ENCODE data around the gene HENMT1.

The HENMT1 gene

DNA sequence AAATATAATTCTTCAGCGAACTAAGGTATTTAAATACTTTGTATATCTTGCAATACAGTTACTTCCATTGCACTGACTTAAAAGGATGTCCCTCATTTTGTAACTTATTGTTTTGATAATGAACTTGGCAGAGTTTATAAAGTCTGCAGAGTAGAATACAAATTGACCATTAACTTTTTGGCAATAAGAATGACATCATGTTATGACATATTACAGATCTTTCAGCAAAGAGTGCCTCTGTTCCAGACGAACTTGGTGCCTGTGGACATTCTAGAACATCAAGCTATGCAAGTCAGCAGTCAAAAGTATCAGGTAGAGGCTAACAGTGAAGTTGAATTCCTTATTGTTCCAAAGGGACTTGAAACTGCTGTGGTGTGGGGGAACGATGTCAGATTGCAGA, 32.9 kb downstream of the HENMT1 start:
- DNase-seq (ENCODE audit: low spot score) = no peak

DNA sequence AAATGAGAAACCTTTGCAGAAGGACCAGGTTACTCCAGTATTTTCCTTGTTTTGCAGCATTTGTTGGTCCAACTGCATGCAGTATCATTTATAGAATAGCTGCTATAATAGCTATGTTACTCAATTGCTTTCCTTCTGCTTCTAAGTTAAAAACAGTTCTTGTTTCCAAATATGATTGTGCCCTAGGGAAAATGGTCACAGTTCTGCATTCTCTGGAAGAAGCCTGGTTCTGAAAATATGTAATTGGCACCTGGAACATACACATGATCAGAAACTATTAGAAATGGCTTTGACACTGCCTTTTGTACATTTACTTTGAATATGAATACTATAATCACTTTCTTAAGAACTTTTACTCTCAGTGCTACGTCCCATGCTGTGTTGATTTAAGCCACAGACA, 33.6 kb downstream of the HENMT1 start:
- DNase-seq (ENCODE audit: low spot score) = no peak

DNA sequence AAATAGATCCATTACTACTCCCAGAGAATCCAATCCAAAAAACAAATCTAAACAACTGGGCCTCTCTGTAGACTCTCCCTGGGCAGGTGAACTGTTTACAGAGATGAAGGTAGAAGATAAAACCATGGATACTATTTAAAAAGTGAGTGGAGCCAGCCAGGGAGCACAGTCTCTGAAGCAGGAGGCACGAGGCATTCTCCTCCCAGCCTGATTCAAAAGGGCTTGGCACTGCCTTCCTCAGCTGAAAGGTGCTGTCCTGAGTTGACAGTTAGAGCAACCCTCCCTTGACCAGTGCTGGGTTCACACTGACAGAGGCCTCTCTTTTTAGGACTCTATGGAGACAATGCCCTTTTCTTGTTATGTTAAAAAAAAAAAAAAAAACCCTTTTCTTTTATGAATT, 36.8 kb downstream of the HENMT1 start:
- DNase-seq (ENCODE audit: low spot score) = no peak

DNA sequence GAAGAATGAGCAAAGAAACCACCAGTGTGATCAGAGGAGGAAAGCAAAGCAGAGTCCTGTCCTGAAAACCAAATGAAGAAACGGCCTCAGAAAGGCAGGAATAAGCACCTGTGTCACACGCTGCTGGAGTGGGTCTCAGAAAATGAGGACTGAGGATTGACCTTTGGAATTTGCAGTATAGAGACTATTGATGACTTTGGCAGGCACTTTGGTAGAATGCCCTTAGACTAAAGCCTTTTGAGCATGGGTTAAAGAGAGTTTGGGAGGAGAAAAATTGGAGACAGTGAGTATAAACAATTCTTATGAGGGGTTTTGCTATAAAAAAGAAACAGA, 43.2 kb downstream of the HENMT1 start:
- DNase-seq (ENCODE audit: low spot score) = no peak

- DNase-seq (ENCODE audit: low spot score) = no peak
Observed at GRCh38 chr1:108617008-108617723, 43.7 kb downstream of the HENMT1 start.

GRCh38 chr1:108615544-108615943, 45.3 kb downstream of the HENMT1 start:
- DNase-seq (ENCODE audit: low spot score) = no peak

DNA sequence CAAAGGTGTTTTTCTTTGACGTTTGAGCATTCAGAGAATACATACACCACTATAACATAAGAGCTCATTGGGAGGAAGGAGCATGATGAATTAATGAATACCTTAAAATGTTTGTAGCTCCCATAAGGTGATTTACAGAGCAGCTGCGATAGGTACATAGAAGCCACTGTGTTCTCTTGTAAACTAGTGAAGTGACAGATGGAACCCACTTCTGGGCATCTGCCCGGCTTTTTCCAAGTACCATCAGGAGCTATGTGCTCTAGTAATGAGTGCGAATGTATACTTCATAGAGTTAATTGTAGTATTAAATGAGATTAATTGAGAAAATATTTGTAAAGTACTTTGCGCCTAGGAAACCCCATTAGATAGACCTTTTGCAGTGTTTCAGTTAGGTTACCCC, 48.4 kb downstream of the HENMT1 start:
- DNase-seq (ENCODE audit: low spot score) = no peak

DNA sequence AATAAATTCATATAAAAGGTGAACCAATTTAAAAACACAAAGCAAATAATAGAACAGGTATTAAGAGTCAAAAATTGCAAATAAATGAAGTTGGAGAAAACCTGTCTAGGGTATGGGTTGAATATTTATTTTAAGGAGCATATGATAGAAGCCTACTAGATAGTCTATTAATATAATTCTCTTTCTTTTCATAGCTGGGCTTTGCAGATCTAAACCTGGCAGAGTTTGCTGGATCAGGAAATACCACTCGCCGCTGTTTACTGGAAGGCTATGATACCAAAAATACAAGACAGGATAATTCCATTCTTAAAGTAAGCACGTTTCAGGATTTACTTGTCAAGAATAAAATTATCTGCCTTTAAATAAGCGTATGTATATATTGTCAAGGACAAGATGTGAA, 48.9 kb downstream of the HENMT1 start:
- DNase-seq (ENCODE audit: low spot score) = no peak

DNA sequence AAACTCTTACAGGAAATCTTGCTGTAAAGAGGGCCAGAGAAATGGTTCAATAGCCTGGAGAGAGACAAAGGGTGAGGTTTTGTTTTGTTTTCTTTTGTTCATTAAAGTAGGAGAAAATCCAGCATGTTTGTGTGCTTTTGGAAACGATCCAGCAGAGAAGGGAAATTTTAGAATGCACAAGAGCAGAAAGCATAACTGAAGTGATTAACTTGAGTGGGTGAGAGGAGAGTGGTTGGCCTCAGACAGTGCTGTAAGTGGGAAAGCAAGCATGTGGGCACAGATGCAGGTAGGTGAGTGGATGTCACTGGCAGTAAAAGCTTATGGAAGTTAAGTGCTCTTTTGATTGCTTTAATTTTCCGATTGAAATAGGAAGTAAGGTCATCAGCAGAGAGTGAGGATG, 50.8 kb downstream of the HENMT1 start:
- no peak for DNase-seq (ENCODE audit: low spot score)

GRCh38 chr1:108609483-108610049, 51.3 kb downstream of the HENMT1 start:
- no peak for DNase-seq (ENCODE audit: low spot score)

GRCh38 chr1:108606478-108606877, 54.4 kb downstream of the HENMT1 start:
- DNase-seq (ENCODE audit: low spot score) = no peak

- no peak for DNase-seq (ENCODE audit: low spot score)
Observed at GRCh38 chr1:108605633-108606032, 55.3 kb downstream of the HENMT1 start.

GRCh38 chr1:108601708-108602410, 59.0 kb downstream of the HENMT1 start:
- peak; percentile 7 for DNase-seq (ENCODE audit: low spot score)

- DNase-seq (ENCODE audit: low spot score) = no peak
Observed at GRCh38 chr1:108600504-108600903, 60.4 kb downstream of the HENMT1 start.

DNA sequence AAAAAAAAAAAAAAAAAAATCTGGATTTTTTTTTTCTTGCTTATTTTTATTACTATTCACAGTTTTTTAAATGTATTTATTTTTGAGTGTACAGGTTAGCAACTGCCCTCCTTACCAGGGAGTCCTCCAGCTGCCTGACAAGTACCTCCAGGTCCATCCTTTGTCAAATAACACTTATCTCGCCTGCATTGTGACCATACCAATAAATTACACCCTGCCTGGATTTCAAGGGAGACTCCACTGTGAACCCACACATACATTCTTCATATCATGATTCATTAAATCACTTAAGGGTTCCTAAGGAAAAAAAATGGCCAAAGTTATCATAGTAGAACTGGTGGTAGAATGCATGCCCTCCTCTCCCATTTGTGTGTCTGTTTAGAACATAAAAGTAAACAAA, 62.6 kb downstream of the HENMT1 start:
- DNase-seq (ENCODE audit: low spot score) = no peak

All from AG08395 (cell line).